GM19238 (cell line): Measurements from ENCODE around the gene SEC16A.

Source experiments
- DNase-seq: peaks from one replicate; pipeline ENCODE4 v3.0.0; 2011; ENCODE audit warnings: low spot score; ENCODE audit not compliant: insufficient read length

SEC16A gene

DNA sequence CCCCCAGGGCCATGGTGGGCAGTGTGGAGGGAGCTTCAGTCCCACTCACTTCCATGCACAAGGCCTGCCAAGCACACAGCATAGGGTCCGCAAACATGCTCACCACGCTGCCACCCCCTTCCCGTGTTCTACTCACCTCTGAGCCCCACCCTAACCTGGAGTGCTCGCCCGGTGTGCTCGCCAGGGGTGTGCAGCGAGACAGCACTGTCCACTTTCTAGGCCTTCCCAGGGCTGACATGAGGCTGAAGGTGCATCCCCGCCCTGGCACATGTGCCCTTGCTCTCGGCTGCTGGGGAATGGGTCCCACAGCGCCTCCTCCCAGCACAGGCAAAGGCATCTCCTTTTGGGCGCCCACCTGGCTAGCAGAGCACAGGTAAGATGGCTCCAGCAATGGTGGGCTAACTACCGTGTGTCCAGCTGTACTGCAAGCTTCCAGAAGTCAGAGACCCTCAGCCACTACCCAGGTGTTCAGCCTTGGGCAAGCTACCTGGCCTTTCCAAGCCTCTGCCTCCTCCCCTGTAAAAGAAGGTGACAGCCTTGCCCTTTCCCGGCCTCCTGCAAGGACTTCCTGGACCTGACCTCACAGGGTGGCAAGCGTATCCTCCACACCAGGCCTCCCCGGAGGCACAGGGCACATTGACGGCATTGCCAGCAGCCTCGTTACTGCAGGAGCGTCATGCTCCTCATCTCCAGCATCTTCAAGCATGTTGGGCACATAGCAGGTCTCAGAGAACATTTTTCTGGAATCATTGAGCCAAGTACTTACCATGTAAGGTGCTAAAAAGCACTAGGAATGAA lies 4.2 kb upstream of the SEC16A start:
- no peak for DNase-seq

DNA sequence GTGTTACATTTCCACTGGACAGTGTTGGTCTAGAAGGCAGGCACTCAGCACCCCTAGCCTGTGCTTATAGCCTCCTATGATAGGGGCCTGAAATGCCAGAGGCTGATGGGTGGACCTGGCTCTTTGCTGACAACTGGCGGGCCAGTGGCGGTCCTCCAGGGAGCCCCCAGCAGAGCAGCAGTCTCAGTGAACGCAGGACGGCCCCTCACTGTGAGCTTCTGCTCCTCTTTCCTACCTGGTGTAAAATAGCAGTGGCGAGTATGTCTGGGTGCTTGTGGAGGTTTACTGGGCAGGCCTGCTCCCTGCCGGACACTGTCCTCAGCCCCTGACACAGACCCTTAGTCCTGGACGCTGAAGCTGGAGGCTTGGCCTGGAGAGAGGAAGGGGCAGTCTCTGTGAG lies 3.3 kb upstream of the SEC16A start:
- no peak for DNase-seq

DNA sequence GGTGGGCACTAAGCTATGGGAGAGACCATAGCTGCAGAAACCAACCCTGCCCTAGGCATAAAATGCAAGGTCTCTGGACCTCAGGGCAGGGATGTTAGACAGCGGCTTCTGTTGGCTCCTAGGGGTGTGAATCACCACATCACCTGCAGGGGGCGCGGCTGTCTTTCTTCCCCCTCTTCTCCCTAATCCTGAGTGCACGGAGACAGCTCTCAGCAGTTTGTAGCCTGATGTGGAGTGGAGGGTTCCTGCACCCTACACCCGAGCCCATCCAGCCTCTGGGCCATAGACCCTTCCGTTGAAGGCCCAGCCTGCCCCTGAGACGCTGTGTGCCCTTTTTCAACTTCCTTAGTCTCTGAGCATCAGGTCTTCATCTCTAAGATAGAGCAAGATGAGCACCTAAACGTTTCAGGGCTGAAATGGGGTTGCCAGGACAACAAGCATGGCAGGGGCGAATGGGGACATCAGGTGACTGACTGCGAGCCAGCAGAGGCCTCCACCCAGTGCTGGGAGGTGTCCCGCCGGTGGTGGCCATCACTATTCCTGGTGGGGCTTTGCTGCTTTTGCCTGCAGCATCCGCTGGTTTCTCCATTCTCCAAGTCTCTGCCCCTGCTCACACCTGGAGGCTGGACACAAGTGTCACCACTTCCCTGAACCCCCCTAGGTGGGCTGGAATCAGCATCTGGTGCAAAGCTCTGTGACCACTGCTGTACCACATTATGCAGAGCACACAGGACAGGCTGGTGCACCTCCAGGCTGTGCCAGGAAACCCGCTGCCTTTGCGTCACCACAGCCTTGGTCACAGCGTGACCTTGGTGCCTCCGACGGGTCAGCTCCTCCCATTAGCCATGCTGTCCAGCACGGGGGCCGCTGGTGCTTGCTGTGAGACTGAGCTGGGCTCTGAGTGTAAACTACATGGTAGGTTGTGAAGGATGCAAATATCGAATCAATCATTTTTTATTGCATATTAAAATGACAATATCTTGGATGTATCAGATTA lies 2.5 kb upstream of the SEC16A start:
- DNase-seq, result peak; percentile 66

DNA sequence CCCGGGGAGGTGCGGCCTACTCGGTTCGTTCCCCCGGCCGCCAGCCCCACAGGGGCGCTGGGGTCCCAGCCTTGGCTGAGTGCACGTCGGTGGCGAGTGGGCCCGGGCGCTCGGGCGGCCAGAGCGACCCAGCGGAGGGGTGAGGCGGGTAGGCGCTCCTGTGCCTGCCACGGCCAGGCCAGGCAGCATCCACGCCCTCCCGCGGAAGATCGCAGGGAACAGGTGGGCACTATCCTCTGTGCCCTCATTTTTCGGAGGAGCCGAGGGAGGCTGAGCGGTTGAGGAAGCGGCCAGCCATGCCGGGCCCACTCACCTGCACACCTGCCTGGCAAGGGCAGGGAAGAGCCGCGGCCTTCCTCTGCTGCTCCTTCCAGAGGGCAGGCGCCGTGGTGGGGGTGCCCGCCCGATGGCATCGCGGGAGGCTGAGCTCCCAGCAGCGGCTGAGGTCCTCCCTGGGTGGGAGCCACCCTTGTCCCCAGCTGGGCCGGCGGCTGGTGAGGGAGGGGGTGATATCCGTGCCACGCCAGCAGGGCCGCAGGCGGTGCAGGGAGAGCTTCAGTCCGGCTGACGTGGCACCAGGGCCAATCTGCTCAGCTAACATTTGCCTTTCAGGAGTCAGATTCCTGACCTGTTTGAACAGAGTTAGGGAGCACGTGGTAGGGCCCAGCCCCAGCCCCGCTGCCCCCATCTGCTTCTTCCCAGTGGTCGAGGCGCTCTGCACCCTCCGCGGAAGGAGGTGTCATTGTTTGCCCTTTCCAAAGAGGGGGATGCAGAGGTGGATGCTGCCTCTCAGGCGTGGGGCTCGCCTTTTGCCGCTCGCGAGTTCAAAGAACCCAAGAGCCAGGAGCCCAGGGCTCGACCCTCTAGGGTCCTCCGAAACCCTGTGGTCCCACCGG lies 1.6 kb upstream of the SEC16A start:
- no peak for DNase-seq

DNA sequence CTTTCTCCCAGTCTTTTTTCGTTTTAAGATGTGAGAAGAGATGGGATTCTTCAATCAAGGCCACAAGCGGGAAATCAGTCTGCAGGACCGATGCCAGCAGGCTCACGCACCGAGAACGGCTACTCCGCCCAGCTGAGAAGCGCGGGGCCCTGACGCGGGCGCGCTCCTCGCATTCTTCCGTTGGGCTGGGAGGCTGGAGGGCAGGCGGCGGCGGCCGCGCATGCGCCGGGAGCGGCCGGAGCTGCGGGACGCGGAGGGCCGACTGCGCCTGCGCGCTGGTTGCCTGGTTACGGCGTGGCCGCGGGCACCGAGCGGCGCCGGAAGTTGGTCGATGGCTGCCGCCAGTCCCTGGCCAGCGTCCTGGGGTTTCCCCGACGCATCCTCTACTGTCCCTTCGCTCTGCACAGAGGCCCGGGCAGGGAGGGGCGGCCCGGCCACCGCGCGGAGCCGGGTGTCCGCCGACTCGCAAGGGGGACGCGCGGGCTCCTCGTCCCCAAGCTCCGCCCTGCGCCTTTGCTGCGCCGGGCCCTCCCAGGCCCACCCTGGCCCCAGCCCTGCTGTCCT lies 831 bp upstream of the SEC16A start:
- peak; percentile 97 for DNase-seq

DNA sequence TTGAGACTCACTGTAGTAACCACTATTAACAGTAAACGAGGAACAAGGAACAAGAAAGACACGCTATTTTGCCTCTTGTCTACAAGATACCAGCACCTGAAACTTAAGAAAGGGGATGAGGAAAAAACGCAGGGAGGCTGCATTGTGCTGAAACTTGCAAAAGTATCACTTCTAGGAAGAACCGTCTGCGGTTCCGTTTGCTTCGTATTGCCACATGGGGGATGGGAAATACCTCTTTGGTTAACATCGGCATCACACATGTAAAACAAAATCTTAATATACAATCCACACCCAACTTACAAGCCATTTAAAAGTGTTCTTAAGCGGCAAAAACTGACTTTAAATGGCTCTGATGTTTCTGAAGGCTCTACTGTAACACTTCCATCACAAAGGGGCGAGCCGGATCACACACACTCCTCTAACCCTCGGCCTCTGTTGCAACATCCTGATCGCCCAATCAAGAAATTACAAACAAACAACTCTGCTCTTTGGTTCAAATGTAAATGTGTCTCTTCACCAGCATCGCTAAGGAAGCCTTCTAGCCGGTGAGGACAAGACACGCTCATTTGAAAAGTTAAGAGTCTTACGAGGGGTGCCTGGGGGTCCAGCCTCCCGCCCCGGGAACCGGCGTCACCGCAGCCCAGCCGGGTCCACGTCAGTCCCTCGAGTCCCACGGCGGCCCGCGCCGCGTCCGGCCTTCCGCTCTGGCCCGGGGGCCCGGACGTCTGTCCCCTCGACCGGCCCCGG lies 621 bp downstream of the SEC16A start:
- no peak for DNase-seq

DNA sequence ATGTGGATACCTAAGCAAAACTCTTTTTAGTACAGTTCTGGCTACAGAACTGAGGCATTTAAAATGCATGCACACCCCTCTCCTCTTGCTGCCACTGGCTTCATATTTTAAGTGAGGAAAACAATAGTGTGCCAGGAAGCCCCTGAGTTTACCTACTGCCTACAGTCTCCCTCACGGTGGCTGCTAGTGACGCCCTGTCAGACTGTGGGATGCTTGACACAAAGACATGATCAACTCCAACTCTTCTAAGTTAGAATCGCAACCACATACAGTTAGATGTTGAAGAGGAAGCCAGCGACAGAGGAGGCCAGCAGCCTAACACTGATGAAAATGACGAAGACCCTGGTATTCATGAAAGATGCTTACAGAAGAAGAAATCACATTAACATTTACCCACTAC lies 1.3 kb downstream of the SEC16A start:
- no peak for DNase-seq

DNA sequence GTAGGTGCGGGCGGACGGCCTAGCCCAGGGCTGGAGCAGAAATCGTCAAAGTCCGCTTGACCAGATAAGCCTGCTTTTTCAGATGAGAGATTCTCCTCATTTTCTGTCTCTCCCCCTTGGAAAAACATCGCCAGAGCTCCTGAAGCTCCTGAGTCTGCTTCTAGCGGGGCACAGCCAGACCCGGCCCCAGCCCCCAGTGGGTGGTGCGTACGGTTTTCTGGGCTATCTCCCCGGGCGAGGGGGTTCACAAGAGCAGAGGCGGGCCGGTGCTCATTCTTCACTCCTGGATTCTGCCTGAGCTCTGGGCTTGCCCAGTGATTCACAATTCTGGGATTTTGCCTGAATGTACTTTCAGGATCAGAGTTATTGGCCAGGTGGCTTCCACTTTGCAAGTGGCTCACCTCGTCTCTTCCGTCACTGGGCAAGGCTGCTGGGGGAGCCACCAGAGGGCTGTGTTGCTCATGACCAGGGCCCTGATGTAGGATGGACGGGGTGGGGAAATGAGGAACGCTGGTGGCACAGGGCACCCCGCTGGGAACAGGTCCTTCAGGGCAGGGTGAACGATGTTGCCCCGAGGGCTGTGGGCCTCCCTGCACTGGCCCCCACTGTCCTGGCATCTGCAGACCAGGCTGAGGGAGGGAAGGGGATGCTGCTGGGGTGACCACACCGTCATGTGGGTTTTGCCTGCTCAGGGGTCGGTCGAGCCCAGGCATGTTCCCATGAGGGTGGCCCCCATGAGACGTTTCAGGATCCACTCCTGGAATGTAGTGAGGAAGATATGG lies 6.3 kb downstream of the SEC16A start:
- no peak for DNase-seq

DNA sequence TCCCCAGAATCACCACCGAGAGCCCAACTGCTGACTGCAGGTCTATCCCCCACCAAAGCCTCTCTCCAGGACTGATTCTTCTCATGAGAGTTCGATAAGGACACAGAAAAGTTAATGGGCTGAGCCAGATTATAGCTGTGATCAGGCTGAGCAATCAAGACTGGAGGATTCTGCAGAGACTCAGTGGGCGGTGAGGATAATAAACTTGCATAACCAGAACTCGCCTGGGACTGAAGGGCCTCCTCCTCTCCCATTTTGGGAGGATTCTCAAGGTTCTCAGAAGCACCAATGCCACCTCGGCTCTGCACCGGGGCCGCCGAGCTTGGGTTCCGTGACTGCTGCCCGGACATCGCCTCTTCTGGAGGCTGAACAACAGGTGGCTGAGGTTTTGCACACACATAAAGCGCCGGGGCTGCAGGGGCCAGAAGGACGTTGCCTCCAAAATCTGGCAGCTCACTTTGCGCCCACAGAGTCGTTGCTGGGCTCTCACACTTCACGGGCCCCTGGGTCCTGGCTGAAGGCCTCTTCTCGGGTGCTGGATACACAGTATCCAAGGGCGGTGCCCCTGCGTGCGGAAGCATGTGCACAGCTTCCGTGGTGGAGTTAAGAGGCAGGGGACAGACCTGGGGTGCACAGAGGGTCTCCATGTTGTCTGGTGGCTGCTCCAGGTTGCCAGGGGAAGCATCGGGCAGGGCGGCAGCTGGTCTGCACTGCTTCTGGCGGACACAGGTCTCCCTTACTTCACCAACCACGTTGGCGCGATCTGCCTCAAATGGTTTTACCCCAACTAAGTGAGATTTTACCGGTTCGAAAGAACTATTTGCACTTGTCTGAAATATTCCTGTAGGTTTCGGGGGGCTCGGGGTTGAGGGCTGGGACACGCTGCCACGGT lies 7.6 kb downstream of the SEC16A start:
- no peak for DNase-seq

DNA sequence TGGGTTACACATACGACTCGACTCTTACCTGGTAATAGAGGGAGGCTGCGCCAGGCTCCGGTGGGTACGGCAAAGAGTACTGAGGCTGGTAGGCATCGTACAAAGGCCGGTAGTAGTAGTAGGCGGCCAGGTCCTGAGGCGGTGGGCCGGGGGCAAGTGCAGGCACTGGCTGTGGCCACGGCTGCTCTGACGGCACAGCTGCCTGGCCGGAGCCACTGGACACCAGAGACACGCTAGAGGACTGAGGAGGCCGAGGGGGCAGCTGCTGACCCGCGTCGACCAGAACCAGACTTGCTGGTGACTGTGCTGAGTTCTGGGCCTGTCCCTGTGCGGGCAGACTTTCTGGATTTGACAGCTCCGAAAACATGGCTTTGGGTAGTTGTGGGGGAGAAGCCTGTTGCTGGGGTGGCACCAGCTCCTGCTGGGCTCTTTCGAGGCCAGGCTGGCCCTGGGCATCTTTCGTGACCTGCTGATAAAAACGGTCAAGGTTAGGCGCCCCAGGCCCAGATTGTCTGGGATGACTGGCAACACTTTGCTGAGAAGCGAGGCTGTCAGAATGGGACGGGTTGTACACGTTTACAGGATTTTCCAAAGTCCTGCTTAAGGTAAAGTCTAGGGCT lies 8.7 kb downstream of the SEC16A start:
- no peak for DNase-seq

DNA sequence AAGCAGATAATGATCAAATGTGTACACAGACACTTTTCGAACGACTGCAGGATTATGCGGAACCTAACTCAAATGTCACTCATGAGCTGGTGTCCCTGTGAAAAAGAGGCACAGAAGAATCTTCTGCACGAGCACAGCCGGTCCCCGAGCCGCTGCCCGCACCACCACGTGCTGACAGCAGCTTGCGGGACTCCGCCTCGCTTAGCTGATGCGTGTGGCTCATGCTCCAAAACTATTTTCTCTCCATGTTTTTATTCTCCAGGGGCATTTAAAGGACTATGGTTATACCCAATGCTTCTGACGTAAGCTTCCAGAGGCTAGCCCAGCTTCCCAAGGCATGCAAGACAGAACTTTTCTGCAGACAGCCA lies 9.5 kb downstream of the SEC16A start:
- no peak for DNase-seq

DNA sequence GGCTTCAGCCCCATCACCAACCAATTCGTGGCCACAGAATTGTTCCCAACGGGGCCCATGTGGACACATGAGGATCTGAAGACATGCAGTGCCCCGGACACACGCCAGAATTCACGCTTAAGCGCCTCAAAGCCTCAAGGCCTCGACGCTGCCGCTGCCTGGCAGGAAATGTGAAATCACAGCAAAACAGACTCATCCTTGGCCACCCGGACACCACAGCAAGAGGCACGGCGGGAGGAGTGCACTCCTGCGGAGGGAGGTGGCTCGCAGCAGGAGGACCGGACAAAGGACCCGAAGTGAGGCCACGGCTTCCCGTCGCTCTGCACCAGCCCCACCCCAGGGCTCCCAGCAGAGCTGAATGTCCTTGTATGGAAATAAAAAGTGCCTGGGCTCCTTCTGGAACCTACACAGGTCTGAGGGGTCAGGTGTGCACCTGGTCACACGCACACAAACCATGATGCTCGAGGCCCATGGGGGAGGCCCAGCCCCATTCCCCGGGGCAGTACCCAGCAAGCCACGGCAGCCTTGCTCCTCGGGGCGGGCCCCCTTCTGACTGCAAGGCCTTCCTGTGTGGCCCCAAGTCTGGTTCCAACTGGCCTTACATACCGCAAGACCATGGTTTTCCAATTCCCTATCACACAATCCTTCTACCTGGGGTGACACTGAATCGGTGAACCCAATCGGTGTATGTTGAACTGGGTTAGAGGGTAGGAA lies 10.0 kb downstream of the SEC16A start:
- no peak for DNase-seq

DNA sequence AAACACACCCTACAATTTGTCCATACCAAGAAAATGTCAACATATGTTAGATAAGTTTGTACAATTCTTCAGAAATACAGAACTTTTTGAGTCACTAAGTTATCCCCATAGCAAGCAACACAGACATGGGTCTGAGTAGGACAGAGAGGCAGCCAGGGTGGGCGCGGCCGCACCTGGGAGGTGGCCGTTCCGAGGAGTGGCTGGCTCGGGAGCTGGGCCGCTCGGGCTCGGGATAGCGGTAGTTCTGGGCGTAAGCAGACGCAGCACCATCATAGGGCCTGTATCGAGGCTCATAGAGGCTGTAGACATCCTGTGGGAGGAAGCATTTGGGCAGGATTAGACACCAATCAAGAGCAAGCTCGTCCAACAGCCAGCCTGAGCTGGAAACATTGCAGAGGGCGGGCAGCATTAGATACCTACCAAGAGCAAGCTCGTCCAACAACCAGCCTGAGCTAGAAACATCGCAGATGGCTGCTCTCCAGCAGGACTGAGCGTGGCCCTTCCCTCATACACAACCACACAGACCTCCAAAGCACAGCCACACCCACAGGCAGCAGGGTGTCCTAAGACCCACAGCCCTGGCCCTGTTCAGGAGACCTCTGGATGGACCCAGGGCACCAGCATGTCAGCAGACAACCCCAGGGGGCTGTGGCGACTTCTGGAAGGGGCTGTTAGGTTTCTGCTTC lies 10.9 kb downstream of the SEC16A start:
- DNase-seq, result no peak

DNA sequence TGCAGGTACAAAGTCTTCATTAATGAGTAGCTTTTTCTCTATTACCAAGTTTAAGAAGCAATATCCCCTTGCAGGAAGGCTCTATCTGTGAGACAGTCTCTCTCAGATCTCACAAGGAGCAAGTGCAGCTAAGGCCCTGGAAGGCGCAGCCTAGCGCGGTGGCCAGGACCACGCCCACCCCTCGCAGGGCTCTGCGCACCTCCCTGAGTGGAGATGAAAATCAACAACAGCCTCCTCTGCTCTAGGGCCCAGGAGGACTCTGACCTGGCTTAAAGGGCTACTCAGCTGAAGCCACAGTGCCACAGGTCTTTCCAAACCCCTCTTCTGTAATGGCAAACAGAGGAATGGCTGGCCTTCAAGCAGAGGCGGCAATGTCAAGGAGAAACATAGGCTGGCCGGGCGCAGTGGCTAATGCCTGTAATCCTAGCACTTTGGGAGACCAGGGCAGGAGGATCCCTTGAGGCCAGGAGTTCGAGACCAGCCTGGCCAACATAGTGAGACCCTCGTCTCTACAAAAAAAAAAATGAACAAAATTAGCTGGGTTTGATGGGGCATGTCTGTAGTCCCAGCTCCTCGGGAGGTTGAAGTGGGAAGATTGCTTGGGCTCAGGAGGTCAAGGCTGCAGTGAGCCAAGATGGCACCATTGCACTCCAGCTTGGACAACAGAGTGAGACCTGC lies 11.9 kb downstream of the SEC16A start:
- DNase-seq, result no peak

DNA sequence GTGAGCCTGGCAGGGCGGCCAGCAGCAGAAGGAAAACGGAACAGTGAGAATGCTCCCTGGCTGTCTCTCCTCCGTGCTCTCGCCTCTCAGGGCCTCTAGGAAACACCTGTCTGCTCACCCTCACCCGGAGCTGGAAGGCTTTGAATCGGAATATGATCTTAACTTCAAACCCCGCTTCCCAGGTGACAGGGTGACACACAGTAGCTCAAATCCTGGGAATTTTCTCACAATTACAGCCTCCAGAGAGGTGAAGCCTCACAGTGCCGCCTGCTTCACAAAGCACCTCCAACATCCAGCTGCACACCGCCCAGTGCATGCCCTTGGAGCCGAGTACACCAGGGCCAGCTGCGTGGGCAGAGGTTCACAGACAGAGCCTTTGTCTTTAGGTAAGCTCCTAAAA lies 12.5 kb downstream of the SEC16A start:
- DNase-seq, result no peak

DNA sequence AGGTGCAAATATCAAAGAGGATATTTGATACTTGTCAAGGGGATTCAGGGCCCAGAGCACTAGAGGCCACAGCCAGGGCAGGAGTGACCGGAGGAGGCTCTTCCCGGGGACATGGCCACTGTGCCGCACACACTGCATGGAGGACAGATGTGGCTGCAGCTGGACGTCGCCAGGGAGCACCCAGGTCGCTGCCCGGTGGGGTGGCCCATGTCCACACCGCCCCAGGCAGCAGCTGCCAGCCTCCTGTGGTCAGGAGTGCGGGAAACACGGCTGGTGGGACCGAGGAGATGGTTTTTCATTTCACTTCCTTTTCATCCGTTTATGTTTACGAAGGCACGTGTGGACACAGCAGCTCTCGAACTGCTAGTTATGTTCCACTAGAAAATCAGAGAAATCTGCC lies 15.1 kb downstream of the SEC16A start:
- no peak for DNase-seq
